GM18909 (cell line): ENCODE measurements around the gene GHDC.
"Not testable (repeated sequence)": the region's sequence is repeated elsewhere in the genome, so short reads cannot be mapped to it uniquely, and the experiment has no call there.

Experiments used
- ATAC-seq: cut with Tn5 transposase; IDR thresholded peaks from one replicate; pipeline ENCODE4 v1.9.1; 2021; ENCODE audit warnings: mild to moderate bottlenecking; ENCODE audit not compliant: unreplicated experiment, poor library complexity

GHDC gene

DNA sequence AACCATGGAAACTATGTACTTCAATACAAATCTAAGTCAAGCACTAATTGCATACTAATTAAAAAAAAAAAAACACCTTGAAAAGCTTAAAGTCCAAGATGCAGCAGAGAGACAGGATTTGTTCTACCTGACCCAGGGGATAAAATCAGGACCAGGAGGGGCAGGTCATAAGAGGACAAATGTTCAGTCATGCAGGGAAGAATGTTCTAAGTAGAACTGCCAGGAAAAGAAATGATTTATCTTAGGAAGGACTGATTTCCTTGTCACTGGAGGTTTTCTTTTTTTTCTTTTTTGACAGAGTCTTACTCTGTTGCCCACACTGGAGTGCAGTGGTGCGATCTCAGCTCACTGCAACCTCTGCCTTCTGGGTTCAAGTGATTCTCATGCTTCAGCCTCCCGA, 9.1 kb upstream of the GHDC start:
- ATAC-seq, result no peak

DNA sequence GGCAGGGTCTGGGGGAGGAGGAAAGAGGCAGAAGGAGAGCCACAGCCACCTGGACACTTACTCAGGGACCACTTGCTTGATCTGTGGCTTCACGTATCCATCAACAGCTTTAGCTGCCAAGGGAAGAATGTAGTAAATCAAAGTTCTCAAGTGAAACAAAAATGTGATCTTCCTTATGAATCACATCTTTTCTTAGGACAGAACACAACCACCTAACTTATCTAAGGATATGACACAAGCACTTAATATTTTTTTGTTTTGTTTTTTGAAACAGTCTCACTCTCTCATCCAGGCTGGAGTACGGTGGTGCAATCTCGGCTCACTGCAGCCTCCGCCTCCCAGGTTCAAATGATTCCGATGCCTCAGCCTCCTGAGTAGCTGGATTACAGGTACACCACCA, 8.4 kb upstream of the GHDC start:
- no peak for ATAC-seq

DNA sequence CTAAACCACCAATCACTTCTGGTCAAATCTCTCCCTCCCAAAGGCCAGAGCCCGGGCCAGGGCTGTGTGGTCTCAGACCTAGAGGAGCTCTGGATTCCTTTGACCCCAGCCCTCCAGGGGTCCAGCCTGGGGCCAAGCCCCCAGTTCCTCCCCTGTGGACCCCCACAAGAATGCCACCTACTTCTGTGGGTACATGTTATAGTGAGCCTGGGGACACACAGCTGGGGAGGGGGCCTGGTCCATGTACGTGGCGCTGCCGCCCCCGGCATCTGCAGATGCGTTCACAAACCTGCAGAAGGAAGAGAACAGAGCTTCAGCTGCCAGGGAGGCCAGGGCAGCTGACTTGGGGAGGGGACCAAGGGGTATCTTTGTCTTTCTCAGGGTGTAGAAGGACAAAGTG, 7.9 kb upstream of the GHDC start:
- ATAC-seq, result no peak

DNA sequence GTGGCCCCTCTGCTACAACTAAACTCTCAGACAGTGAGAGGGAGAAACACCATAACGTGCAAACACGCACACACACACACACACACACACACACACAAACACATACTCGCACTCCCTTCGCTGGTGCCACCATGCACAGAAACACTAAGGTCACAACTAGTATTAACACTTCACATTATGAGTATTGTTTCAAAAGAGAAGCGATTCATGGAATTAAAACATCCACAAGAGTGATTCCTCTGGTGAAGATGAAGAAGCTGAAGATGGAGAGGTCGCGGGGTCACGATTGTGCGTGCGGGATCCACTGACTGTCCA, 7.1 kb upstream of the GHDC start:
- no peak for ATAC-seq

DNA sequence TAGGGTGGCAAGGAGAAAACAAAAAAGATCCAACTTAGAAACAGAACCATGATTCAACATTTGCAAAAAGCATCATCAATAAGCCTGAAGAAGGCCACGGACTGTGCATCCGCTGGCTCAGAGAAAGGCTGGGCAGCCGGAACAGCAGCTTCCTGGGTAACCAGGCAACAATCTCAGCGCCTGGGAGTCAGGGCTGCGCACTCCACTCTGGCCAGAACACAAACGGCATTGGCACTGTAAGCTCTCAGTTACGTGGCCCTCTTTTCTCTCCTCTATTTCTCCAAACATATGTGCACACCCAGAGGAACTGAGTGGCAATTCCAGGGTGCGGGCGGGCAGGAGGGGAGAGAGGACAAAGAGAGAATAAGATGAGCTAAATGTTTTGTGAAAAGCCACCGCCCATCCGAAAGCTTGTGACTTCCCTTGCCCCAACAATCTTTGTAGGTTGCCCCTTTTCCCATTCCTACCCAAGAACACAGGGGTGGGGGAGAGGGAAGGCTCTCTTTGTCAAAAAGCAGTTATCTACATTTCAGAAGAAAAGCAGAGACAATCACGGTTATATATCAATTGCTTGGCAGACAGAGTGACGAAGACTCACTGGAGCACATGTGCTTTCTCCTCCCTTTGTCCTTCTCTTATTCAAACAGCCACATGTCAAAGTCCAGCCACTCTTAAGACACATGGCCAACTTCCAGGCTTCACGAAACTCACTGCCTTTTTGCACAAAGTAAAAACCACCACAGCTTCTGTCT, 6.6 kb upstream of the GHDC start:
- ATAC-seq, result no peak

DNA sequence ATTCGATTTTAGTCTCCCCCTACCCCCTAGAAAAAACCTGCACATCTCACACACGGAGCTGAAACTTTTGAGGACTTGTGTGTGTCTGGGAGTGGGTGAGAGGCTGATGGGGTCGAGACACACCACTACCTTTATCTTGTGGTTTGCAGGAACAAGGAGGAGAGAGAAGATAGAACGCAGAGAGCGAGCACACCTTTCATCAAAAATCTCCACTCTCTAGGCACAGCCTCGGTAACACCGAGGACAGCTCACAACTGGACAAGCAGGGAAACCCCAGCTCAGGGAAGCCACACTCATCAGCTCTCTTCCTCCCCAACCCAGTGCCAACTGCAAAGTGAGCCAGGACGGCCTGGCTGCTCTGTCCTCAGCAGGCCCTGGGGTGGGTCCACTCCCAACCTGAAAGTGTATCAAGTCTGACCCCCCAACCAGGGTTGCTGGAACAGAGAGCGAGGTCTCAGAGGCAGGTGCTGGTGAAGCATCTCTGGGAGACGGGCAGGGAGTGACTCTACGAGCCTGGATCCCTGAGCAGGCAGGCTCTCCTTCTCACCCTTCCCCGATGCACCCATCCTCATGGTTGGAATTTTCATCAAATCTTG, 5.2 kb upstream of the GHDC start:
- no peak for ATAC-seq

DNA sequence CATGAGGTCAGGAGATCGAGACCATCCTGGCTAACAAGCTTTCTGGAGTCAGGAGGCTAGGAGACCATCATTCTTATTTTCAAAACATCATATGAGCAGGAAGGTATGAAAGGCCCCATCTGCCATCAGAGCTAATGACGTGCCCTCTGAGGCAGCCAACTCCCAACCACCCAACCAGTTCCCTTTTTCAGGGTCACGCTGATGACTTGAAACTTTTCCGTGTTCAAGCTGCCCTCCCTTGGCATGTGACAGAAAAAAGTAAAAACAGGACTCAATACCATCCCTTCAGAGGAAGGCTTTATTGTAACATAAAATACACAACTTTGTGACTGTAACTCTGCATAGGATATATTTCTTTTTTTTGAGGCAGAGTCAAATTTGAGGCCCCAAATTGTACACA, 4.6 kb upstream of the GHDC start:
- ATAC-seq, result no peak

DNA sequence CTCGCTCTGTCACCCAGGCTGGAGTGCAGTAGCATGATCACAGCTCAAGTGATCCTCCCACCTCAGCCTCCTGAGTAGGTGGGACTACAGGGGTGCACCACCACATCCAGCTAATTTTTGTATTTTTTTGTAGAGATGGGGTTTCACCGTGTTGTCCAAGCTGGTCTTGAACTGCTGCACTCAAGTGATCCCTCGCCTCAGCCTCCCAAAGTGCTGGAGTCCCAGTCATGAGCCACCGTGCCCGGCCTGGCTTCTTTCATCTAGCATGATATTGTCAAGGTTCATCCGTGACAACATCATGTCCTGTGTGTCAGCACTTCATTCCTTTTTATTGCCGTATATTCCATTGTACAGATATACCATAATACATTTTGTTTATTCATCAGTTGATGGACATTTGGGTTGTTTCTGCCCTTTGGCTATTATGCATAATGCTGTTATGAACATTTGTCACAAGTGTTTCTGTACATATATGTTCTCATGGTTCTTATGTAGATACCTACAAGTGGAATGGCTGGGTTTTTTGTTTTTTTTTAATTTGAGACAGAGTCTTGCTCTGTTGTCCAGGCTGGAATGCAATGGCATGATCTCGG, 3.4 kb upstream of the GHDC start:
- no peak for ATAC-seq

DNA sequence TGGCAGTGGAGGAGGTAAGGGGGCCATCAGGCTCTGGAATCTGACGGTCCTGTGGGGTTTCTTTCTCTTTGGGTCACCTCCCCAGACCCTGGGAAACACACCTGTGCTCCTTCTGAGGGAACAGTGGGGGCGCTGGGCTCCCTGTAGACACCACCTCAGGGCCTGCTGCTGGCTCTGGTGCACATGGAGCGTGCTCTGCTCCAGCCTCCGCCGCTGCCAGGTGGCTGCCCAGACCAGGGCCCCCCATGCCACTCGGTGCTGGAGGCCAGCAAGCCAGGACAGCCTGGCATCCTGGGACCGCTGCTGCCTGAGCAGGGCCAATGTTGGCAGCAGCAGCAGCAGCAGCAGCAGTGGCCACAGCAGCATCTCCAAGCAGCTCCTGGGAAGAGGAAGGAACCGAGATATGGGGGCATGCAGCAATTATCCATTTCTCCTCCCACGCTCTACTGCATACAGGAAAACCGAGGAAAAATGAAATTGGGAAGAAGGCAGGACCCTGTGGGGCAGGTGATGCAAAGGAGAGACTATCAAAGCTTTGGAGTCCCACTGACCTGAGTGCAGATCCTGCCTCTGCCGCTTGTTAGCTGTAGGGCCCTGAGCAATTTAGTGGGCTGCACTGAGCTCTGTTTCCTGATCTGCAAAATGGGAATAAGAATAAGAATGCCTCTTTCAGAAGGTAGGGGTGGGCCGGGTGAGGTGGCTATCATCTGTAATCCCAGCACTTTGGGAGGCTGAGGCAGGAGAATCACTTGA, 902 bp downstream of the GHDC start:
- ATAC-seq, result no peak

DNA sequence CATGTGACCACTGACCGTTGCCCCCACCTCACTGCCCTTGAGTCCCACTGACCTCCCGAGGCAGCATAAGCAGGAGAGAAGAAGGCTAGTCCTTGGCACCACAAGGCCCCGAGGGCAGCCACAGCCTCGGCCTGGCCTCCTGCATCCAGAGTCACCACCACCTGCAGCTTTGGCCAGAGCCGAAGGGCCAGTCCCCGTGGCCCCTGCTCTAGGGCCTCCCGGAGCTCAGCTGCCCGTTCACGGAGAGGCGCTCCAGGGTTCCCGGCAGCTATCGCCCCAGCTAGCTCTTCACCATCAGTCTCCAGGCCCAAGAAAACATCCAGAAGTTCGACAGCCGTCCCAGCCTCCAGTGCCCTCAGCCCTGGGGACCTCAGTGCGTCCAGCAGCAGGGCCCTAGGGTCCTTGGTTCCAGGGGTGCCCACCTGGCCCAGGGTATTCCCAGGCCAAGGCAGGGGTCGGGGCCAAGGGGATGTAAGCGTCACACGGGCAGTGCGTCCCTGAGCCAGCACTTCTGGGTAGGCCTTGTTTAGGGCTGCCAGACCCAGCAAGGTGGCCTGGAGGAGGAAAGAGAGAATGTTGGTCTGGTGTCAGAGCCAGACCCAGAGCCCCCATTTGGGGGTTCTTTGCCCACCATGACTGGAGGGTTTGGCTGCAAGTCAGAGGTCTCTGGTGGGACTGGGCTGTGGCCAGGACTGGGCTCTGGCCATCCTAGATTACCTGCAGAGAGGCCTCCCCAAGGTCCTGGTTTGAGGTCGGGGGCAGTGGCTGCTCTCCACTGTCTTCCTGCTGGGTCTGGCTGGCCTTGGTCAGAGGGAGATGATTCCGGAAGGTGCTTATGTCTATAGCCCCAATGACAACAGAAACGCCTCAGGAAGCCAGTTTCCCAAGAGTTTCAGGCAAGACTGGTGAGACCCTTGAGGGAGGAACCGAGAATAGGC, 1.8 kb downstream of the GHDC start:
- no peak for ATAC-seq

DNA sequence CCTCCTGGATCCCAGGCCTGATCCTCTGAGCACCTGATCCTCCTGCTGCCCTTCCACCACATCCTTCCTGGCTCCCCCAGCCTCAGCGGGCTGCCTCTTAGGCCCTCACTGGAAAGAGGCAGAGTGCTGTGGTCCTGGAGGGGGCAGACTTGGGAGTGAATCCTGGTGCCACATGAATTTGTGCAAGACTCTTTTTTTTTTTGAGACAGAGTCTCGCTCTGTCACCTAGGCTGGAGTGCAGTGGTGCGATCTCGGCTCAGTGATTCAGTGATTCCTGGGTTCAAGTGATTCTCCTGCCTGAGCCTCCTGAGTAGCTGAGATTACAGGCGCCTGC, 3.1 kb downstream of the GHDC start:
- ATAC-seq, result no peak

DNA sequence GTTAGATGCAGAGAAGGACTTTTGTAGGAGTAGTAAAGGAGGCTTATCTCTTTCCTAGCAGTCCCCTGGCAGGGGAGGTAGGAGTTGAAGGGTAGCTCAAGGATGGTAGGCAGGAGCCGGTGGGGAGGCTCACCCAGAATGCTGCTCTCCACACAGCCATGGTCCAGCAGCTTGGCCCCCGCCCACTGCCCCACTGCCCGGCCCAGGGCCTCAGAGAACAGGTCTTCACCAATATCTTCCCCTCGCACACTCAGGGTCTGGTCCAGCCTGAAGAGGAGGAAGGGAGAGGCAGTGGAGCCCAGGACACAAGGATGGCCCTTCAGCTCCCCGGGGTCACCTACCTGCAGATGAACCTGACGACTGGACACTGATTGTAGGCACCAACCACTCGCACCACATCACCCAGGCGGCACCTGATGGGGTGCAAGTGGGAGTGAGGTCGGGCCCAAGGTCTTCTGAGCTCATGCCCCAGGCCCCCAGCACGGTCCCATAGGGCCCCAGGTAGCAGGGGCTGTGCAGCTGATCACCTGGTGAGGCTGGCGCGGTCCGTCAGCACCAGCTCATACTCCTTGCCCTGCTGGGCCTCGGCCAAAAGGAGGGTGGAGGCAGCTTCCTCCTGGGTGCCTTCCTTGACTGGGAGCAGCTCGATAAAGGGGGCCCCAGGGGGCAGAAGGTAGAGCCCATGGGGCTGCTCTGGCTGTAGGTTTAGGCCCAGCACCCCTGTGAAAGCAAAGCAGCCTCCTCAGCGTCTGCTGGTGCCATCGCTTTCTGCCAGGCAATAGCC, 3.6 kb downstream of the GHDC start:
- ATAC-seq, result no peak

DNA sequence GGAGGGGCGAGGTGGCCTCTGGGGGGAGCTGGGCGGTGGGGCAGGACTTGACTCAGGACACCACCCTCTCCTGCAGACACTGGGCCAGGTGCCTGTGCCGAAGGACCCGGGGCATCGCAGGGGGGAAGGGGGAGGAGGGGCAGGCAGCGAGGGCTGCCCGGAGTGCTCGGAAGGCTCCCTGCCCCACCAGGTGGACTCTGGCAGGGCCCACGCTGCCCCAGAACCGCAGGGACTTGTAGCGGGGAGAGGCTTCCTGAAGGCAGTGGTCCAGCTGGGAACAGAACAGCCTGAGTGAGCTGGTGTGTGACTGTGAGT, 4.7 kb downstream of the GHDC start:
- ATAC-seq, result no peak

DNA sequence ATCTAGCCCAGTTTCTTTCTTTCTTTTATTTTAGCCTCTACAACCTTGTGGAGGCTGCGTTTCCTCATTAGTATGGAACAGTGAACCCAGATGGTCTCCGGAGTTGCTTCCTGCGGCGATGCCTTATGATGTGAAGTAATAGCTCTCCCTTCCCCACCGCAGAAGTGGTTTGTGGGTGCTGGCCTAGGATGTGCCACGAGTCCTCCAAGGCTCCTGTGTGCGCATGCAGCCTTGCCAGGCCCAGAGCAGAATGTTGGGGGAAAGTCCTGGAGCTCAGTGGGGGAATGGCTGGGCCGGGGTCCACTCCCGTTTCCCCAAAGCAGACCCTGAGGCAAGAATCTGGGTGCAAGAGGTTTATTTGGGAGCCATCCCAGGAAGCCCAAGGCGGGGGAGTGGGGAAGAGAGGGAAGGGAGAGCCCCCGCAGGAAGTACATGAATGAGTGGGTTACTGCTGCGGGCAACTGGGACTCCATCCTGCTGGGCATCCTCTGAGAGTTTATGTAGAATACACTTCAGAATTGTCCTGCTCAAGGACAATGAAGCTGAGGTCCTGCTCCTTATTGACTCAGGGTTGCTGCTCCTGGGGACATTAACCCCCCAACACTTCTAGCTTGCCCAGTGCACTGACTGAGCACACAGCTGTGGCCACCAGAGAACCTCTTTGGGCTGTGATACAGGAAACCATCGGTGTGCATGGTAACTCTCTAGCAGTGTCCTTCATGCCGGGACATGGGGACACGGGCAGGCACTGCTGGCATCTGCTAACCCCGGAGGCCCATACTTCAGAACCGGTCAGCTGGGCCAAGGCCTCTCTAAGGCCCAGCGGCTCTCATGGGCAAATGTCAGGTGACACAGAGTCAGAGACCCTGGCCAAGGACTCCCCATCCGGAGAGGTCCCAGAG, 5.3 kb downstream of the GHDC start:
- no peak for ATAC-seq

DNA sequence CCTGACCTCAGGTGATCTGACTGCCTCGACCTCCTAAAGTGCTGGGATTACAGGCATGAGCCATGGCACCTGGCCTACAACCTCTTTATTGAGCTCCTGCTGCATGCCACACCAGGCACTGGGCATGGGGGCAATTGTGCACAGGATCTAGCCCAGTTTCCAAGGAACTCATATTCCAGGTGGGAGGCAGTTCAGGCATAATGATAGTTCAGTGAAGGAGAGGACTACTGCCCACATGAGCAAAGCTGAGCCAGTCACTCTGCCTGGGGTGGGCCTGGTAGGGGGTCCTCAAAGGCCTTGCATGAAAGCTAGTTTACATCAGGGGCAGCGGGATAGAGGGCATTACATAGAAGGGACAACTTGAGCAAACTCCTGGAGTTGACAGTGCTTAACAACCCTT, 6.5 kb downstream of the GHDC start:
- ATAC-seq, result no peak

DNA sequence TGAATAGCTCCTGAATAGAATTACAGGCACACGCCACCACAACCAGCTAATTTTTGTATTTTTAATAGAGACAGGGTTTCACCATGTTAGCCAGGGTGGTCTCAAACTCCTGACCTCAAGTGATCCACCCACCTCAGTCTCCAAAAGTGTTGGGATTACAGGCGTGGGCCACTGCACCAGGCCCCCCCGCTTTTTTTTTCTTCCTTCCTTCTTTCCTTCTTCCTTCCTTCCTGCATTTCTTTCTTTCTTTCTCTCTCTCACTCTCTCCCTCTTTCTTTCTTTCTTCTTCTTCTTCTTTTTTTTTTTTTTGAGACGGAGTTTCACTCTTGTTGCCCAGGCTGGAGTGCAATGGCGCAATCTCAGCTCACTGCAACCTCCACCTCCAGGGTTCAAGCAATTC, 8.1 kb downstream of the GHDC start:
- ATAC-seq, result not testable (repeated sequence)

DNA sequence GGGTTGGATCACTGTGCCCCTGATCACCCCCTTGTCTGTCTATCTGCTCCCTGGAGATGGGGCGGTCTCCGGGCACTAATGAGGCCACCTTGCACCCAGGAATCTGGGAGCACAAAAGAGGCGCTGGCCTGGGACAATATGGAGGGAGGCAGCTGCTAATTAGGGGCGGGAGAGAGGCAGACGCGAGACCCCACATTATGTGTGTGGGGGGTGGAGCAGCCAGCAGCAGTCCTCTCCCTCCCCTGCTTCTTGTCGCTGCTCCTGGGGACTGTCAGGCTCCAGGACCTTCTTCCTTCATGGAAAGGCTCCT, 8.7 kb downstream of the GHDC start:
- no peak for ATAC-seq

DNA sequence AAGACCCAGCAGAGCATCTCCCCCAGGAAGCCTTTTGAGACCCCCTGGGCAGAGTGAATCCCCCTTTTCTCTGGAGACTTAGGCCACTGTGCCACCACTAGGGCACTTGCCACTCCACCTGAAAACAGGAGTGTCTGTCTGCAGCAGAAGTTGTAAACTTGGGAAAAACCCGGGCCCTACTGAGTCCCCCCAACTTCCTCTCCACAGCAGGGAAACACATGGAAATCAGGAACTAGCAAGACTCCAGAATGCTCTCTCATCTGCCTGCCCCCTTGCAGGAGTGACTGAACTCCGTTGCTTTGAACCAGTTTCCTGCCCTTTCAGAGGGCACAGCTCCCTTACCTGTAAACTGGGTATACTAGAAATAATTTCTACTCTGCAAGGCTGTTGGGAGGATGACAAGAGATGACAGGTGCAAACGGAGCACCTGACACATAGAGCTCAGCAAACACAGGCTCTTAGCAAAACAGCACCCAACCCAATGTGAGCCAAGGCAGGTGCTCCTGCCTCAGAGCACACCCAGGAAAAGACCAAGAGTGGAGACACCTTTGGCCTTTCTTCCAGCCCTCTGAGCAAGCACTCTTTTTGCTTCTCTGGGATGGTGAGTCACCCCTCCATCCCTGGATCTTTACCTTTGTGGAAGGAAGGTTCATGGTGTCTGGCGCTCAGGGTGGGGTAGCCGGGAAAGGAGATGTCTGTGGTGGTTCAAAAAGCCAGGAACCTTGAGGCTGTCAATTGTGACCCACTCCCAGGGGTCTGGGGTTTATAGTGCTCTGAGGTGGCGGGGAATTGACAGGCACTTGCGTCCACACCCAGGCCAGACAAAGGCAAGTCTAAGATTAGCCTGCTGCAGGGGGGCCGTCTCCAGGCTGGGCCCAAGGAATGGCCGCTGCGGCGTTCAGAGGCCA, 9.3 kb downstream of the GHDC start, which contains the start of gene HCRT:
TSS of gene HCRT (minus strand) at position 740 of the 908 bp plus-strand sequence. CDS start at position 653, 87 bp downstream.
- no peak for ATAC-seq
